ENCODE results near the gene CHEK2.
"Not testable (repeated sequence)": the region's sequence is repeated elsewhere in the genome, so short reads cannot be mapped to it uniquely, and the experiment has no call there.

The CHEK2 gene

GRCh38 chr22:28718044-28718443 lies 23.6 kb downstream of the CHEK2 start:
- H3K27me3 Mint-ChIP-seq: no peaks in the 10 kb centered on the region
- H3K4me3 Mint-ChIP-seq: no peak overlapping the region
- no peaks in the 10 kb centered on the region for H3K9me3 Mint-ChIP-seq
- peaks cover 14% of the 10 kb centered on the region for H3K4me1 Mint-ChIP-seq (ENCODE audit: low read depth)
- H3K36me3 Mint-ChIP-seq (ENCODE audit: low read depth): peaks cover 10% of the 10 kb centered on the region
- no peak overlapping the region for H3K27ac Mint-ChIP-seq

- H3K4me3 Mint-ChIP-seq: no peak overlapping the region
- no peaks in the 10 kb centered on the region for H3K27me3 Mint-ChIP-seq
- H3K27ac Mint-ChIP-seq: no peak overlapping the region
- peaks cover 10% of the 10 kb centered on the region for H3K36me3 Mint-ChIP-seq (ENCODE audit: low read depth)
- no peaks in the 10 kb centered on the region for H3K9me3 Mint-ChIP-seq
- peaks cover 14% of the 10 kb centered on the region for H3K4me1 Mint-ChIP-seq (ENCODE audit: low read depth)
These were observed 24.9 kb downstream of the CHEK2 start for GRCh38 chr22:28716686-28717085.

- no peak overlapping the region for H3K4me3 Mint-ChIP-seq
- peaks cover 12% of the 10 kb centered on the region for H3K36me3 Mint-ChIP-seq (ENCODE audit: low read depth)
- peaks cover 14% of the 10 kb centered on the region for H3K4me1 Mint-ChIP-seq (ENCODE audit: low read depth)
- no peaks in the 10 kb centered on the region for H3K9me3 Mint-ChIP-seq
- H3K27ac Mint-ChIP-seq: no peak overlapping the region
- no peaks in the 10 kb centered on the region for H3K27me3 Mint-ChIP-seq
These were observed 26.0 kb downstream of the CHEK2 start for GRCh38 chr22:28715611-28716010.

GRCh38 chr22:28714043-28714628 lies 27.5 kb downstream of the CHEK2 start:
- Mint-ChIP-seq H3K9me3 (no peaks in the 10 kb centered on the region), H3K27me3 (no peaks in the 10 kb centered on the region), H3K36me3 (ENCODE audit: low read depth) (peaks cover 11% of the 10 kb centered on the region), H3K4me1 (ENCODE audit: low read depth) (peaks cover 14% of the 10 kb centered on the region), H3K4me3 (no peak overlapping the region), H3K27ac (no peak overlapping the region)

GRCh38 chr22:28711820-28712777 lies 29.5 kb downstream of the CHEK2 start:
- peaks cover 14% of the 10 kb centered on the region for H3K36me3 Mint-ChIP-seq (ENCODE audit: low read depth)
- no peak overlapping the region for H3K4me3 Mint-ChIP-seq
- no peak overlapping the region for H3K27ac Mint-ChIP-seq
- H3K4me1 Mint-ChIP-seq (ENCODE audit: low read depth): peaks cover 14% of the 10 kb centered on the region
- H3K27me3 Mint-ChIP-seq: no peaks in the 10 kb centered on the region
- H3K9me3 Mint-ChIP-seq: no peaks in the 10 kb centered on the region

GRCh38 chr22:28711341-28711740 lies 30.3 kb downstream of the CHEK2 start:
- Mint-ChIP-seq H3K4me1 (ENCODE audit: low read depth) (peaks cover 15% of the 10 kb centered on the region), H3K36me3 (ENCODE audit: low read depth) (peaks cover 17% of the 10 kb centered on the region), H3K9me3 (no peaks in the 10 kb centered on the region), H3K4me3 (no peak overlapping the region), H3K27me3 (no peaks in the 10 kb centered on the region), H3K27ac (no peak overlapping the region)

GRCh38 chr22:28710576-28711191 lies 30.9 kb downstream of the CHEK2 start:
- H3K36me3 Mint-ChIP-seq (ENCODE audit: low read depth): peaks cover 17% of the 10 kb centered on the region

GRCh38 chr22:28710107-28710506 lies 31.5 kb downstream of the CHEK2 start:
- no peaks in the 10 kb centered on the region for H3K27me3 Mint-ChIP-seq
- H3K36me3 Mint-ChIP-seq (ENCODE audit: low read depth): peaks cover 17% of the 10 kb centered on the region
- H3K9me3 Mint-ChIP-seq: no peaks in the 10 kb centered on the region
- H3K4me1 Mint-ChIP-seq (ENCODE audit: low read depth): peaks cover 15% of the 10 kb centered on the region
- H3K4me3 Mint-ChIP-seq: no peak overlapping the region
- no peak overlapping the region for H3K27ac Mint-ChIP-seq

More at GRCh38 chr22:28710576-28711191, 30.9 kb downstream of the CHEK2 start:
- H3K4me1 Mint-ChIP-seq (ENCODE audit: low read depth): peaks cover 15% of the 10 kb centered on the region
- H3K4me3 Mint-ChIP-seq: no peak overlapping the region
- H3K27me3 Mint-ChIP-seq: no peaks in the 10 kb centered on the region
- H3K27ac Mint-ChIP-seq: no peak overlapping the region
- no peaks in the 10 kb centered on the region for H3K9me3 Mint-ChIP-seq

GRCh38 chr22:28706845-28707244 lies 34.8 kb downstream of the CHEK2 start:
- Mint-ChIP-seq H3K27ac (no peak overlapping the region), H3K4me3 (no peak overlapping the region), H3K9me3 (no peaks in the 10 kb centered on the region), H3K36me3 (ENCODE audit: low read depth) (peaks cover 20% of the 10 kb centered on the region), H3K4me1 (ENCODE audit: low read depth) (peaks cover 4% of the 10 kb centered on the region), H3K27me3 (no peaks in the 10 kb centered on the region)

GRCh38 chr22:28703436-28703835 lies 38.2 kb downstream of the CHEK2 start:
- peaks cover 4% of the 10 kb centered on the region for H3K4me1 Mint-ChIP-seq (ENCODE audit: low read depth)
- no peak overlapping the region for H3K27ac Mint-ChIP-seq
- no peak overlapping the region for H3K4me3 Mint-ChIP-seq
- no peaks in the 10 kb centered on the region for H3K27me3 Mint-ChIP-seq
- peaks cover 11% of the 10 kb centered on the region for H3K36me3 Mint-ChIP-seq (ENCODE audit: low read depth)
- H3K9me3 Mint-ChIP-seq: no peaks in the 10 kb centered on the region

- H3K4me3 Mint-ChIP-seq: no peak overlapping the region
- H3K9me3 Mint-ChIP-seq: no peaks in the 10 kb centered on the region
- no peak overlapping the region for H3K27ac Mint-ChIP-seq
- H3K27me3 Mint-ChIP-seq: no peaks in the 10 kb centered on the region
- peaks cover 4% of the 10 kb centered on the region for H3K4me1 Mint-ChIP-seq (ENCODE audit: low read depth)
- peaks cover 11% of the 10 kb centered on the region for H3K36me3 Mint-ChIP-seq (ENCODE audit: low read depth)
These were observed 38.7 kb downstream of the CHEK2 start for GRCh38 chr22:28702891-28703290.

- not testable (repeated sequence) for H3K4me1 Mint-ChIP-seq (ENCODE audit: low read depth); H3K27me3 Mint-ChIP-seq; H3K4me3 Mint-ChIP-seq; H3K9me3 Mint-ChIP-seq; H3K27ac Mint-ChIP-seq
- H3K36me3 Mint-ChIP-seq (ENCODE audit: low read depth): peaks cover 11% of the 10 kb centered on the region
These were observed 48.4 kb downstream of the CHEK2 start for GRCh38 chr22:28693041-28693760.

GRCh38 chr22:28689796-28690195 lies 51.8 kb downstream of the CHEK2 start:
- H3K4me1 Mint-ChIP-seq (ENCODE audit: low read depth); H3K4me3 Mint-ChIP-seq; H3K9me3 Mint-ChIP-seq; H3K27ac Mint-ChIP-seq: not testable (repeated sequence)
- H3K36me3 Mint-ChIP-seq (ENCODE audit: low read depth): peaks cover 11% of the 10 kb centered on the region
- H3K27me3 Mint-ChIP-seq: peaks cover 16% of the 10 kb centered on the region

- not testable (repeated sequence) for H3K9me3 Mint-ChIP-seq; H3K4me3 Mint-ChIP-seq; H3K36me3 Mint-ChIP-seq (ENCODE audit: low read depth); H3K27ac Mint-ChIP-seq; H3K4me1 Mint-ChIP-seq (ENCODE audit: low read depth)
- peaks cover 59% of the 10 kb centered on the region for H3K27me3 Mint-ChIP-seq
These were observed 58.7 kb downstream of the CHEK2 start for GRCh38 chr22:28682966-28683365.

Data from stimulated activated naive CD8-positive, alpha-beta T cell treated with anti-CD3 and anti-CD28 coated beads, Interleukin-15, Interleukin-2, amounts not matched to agents 100 ng/mL and 50 ng/mL, for 24 hours (primary cell).